Fibroblast of skin of left biceps (primary cell): ENCODE results near the gene CCDC57.
"Not testable (repeated sequence)": the region's sequence is repeated elsewhere in the genome, so short reads cannot be mapped to it uniquely, and the experiment has no call there.

ENCODE experiments used
- DNase-seq, 2 experiments: peaks; one replicate each; pipeline ENCODE4 v3.0.0-alpha.2; 2013; ENCODE audit warnings: low read depth in 2 of 2

Gene CCDC57

GRCh38 chr17:82212331-82213250, at the start of gene CCDC57:
CCDC57 (minus strand) TSS chr17:82212842; CDS start chr17:82201944, 10,898 bp downstream.
- DNase-seq, result no peak

- no peak for DNase-seq
These were observed 49.7 kb upstream of the CCDC57 start for GRCh38 chr17:82262344-82262743.

- DNase-seq, result not testable (repeated sequence)
These were observed 47.6 kb upstream of the CCDC57 start for GRCh38 chr17:82259972-82260961.

GRCh38 chr17:82258555-82258954, 45.9 kb upstream of the CCDC57 start:
- no peak for DNase-seq

- no peak for DNase-seq
These were observed 44.8 kb upstream of the CCDC57 start for GRCh38 chr17:82257473-82257872.

GRCh38 chr17:82256242-82256885, 43.7 kb upstream of the CCDC57 start:
- no peak for DNase-seq

GRCh38 chr17:82255402-82255972, 42.8 kb upstream of the CCDC57 start:
- no peak for DNase-seq

- DNase-seq, result not testable (repeated sequence)
These were observed 42.1 kb upstream of the CCDC57 start for GRCh38 chr17:82254746-82255145.

- not testable (repeated sequence) for DNase-seq
These were observed 41.5 kb upstream of the CCDC57 start for GRCh38 chr17:82254096-82254495.

- DNase-seq, result no peak
These were observed 40.5 kb upstream of the CCDC57 start for GRCh38 chr17:82253179-82253544.

GRCh38 chr17:82252511-82253178, 40.0 kb upstream of the CCDC57 start:
- no peak for DNase-seq

- DNase-seq, result no peak
These were observed 38.3 kb upstream of the CCDC57 start for GRCh38 chr17:82250868-82251500.

- DNase-seq, result no peak
These were observed 37.4 kb upstream of the CCDC57 start for GRCh38 chr17:82249896-82250581.

GRCh38 chr17:82248815-82249674, 36.4 kb upstream of the CCDC57 start:
- DNase-seq, result no peak

- DNase-seq, result no peak
These were observed 35.4 kb upstream of the CCDC57 start for GRCh38 chr17:82247856-82248671.

GRCh38 chr17:82247182-82247823, 34.7 kb upstream of the CCDC57 start:
- DNase-seq, result no peak

GRCh38 chr17:82246365-82247181, 33.9 kb upstream of the CCDC57 start:
- no peak for DNase-seq
